HG02970 (cell line): ENCODE measurements around the gene FSHR.
A peak's percentile ranks its signal among the peaks of the same experiment; 100 is the strongest.

Source experiments
- ATAC-seq: cut with Tn5 transposase; IDR thresholded peaks from one replicate; pipeline ENCODE4 v1.9.1; 2021; ENCODE audit warnings: mild to moderate bottlenecking, moderate library complexity, moderate number of reproducible peaks; ENCODE audit not compliant: unreplicated experiment, low FRiP score

Gene FSHR

GRCh38 chr2:49037197-49037596, 117.1 kb downstream of the FSHR start:
- no peak for ATAC-seq

GRCh38 chr2:49035481-49035880, 118.8 kb downstream of the FSHR start:
- no peak for ATAC-seq

- ATAC-seq: no peak
These were observed 120.7 kb downstream of the FSHR start for GRCh38 chr2:49033394-49034185.

GRCh38 chr2:49032936-49033335, 121.4 kb downstream of the FSHR start:
- no peak for ATAC-seq

DNA sequence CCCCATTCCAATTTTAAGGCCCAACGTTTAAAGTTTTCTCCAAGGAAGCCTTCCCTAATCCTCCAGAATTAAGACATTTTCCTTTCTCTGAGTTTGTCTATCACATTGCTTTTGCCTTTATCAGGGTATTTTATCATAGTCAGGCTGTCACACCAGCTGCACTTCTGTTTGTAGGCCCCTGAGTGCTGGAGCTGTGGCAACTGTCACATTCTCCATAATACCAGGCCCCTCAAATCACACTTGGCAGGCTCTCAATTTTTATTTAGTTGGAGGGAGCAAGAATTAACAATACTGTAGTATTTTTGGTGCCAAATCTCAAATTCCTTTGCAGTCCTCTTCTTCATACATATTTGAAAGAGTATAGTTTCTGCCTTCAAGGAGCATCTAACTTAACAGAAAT, 122.2 kb downstream of the FSHR start:
- no peak for ATAC-seq

DNA sequence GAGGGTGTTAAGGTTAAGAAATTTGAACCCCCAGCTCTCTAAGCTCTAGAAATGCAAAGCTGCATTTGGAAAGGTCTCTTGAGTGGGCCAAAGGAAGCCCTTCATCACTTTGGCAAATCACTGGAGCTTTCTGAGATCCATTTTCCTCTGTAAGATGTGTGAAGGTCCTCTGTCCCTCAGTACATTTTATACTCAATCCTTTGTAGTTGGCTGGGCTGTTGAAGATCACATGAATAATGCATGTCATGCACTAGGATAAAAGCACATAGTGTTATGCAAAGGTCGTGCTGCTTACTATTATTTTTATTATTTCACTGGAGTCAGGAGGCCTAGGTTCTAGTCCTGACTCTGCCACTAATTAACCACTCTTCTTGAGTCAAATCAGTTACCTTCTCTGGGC, 124.9 kb downstream of the FSHR start:
- no peak for ATAC-seq

GRCh38 chr2:49028101-49028500, 126.2 kb downstream of the FSHR start:
- peak; percentile 96 for ATAC-seq

DNA sequence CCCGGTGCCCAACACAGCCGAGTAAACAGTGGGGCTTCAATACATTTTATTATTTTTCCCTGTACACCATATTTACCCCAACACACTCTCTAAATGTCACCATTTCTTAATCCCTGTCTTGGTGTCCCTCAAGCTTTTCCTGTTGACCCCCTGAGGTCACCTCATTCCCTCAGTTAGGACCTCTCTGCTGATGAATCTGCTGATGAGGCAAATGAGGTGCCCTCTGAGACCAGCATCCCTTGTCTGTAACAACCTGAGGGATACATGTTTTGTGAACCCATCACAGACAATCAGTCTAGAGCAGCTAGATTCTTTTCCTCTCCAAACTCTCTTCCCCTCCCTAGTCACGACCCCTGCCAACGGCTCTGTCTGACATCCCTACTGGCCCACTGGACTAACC, 127.6 kb downstream of the FSHR start:
- ATAC-seq: no peak

GRCh38 chr2:49021271-49021670, 133.0 kb downstream of the FSHR start:
- no peak for ATAC-seq

GRCh38 chr2:49005261-49005660, 149.1 kb downstream of the FSHR start:
- ATAC-seq: no peak

GRCh38 chr2:49004036-49004626, 150.2 kb downstream of the FSHR start:
- ATAC-seq: no peak

DNA sequence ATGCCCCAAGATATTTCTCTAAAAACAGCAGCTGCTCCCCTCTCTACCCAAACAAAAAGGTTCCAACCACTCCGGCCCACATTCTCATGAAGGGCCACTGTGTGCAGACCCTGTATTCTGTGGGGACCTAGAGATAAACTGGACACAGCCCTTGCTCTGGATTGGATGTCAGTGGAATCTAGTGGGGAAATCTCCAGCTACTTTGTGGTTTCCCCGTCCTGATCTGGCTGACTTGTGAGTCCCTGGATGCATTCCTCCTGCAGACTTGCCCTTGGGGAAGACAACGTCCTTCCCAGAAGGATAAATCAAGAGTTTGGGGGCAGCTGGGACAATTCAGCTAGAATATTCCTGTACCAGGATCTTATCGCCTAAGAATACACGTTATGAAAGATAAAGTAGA, 151.1 kb downstream of the FSHR start:
- no peak for ATAC-seq

DNA sequence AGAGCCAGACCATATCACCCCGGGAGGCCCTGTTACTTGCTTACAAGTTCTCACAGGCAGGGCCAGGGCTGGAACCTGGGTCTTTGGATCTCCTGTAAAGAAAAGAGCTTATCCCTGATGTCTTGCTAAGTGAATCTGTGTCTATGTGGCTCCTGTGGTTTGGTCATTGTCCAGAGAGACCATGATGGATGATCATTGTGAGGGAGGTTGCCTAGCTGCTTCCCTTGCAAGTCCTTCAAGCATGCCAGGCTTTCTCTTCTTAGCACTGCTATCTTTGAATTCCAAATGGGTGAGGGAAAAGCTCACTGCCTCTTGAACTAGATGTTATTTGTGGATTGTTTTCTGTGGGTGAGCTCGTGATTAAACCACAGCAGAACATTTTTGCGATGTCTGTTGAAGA, 151.6 kb downstream of the FSHR start:
- ATAC-seq: no peak

GRCh38 chr2:49000695-49001094, 153.6 kb downstream of the FSHR start:
- no peak for ATAC-seq

- ATAC-seq: no peak
These were observed 155.9 kb downstream of the FSHR start for GRCh38 chr2:48998449-48998848.

- ATAC-seq: no peak
These were observed 160.7 kb downstream of the FSHR start for GRCh38 chr2:48993576-48993975.

DNA sequence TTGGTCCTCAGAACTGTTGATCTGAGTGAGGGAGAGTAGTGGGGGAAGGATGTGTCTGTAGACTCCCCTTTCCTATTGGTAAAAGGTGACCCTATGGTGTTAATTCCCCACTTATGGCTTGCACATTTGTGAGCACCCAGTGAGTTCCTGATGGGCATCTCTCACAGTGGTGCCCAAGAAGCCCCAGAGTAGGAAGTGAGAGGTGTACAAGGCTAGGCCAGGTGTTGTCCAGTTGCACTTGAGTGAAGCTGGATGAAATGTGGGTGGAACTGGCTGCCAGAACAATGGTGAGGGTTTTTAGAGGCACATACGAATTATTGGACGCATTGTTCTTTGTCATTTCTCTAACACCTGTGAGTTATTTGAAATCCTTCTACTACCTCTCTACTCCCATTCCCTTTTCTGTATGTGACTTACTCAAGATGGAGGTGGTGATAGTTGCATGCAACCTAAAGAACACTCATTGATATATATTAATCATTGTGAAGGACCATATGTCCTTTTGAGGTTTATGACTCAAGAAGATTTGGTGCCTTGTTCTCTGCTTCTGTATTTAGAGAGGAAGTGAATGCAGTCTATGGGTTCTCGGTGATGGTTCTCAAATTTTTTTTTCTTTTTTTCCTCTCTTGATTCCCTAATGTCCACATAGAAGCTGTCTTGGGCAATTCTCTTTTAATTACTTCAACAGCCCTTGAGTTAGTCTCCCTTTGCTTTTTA, 162.7 kb downstream of the FSHR start:
- ATAC-seq: peak; percentile 68

GRCh38 chr2:48984922-48985321, 169.4 kb downstream of the FSHR start:
- peak; percentile 31 for ATAC-seq

GRCh38 chr2:48983551-48983950, 170.8 kb downstream of the FSHR start:
- ATAC-seq: no peak

DNA sequence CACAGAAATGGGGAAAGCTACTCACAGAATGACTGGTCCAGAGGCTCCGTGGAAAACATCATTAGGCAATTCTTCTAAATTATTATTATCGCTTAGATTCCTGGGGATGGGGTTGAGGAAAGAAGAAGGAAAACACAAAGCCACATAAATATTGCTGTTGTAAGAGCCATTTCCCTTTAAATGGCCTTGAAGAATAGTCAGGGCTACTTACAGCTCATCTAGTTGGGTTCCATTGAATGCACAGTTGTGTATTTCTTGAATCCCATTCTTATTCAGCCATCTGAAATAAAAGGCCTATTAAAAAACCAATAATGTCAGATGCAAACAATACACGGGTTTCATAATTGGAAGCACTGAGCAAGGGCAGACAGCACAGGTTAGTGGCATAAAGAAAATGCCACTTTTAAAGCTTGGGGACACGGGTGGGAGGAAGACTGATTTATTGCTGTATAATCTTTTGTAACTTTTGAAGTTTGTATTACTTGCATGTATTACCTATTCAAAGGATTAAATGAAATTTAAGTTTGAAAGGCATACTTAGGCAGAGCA, 171.4 kb downstream of the FSHR start:
- no peak for ATAC-seq

DNA sequence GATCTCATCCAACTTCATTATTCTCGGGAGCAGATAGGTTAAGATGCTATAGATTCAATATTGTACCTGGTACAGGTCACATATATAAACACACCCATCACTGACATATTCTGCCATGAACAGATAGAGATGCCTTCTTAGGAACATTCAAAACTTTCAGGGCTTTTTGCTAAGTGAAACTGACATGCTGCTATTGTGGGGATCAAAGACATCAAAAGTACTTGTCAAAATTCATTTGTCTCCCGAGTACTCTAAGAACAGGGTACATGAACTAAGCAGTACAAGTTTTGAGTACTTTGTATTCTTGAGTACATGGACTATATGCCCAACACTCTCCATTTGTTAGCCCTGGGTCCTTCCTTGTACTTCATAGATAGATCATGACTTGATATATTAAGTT, 173.5 kb downstream of the FSHR start:
- ATAC-seq: no peak
